DOHH2 (cell line): ENCODE measurements around the gene FLNB.

ENCODE experiments used
- H3F3A ChIP-seq: fragments of 200-600 bp; sonication (generic), shearing (Covaris generic); 2 replicates; pipeline ENCODE4 v1.6.0; 2016; ENCODE audit warnings: antibody characterized with exemption, mild to moderate bottlenecking; ENCODE audit not compliant: control insufficient read depth, insufficient read depth
- H3K27ac ChIP-seq: fragments of 200-600 bp; sonication (generic); 2 replicates; pipeline ENCODE4 v1.5.1; 2014; ENCODE audit warnings: low read depth, mild to moderate bottlenecking, low read length, moderate library complexity
- H3K27me3 ChIP-seq: fragments of 200-600 bp; sonication (generic); 2 replicates; pipeline ENCODE4 v1.6.1; 2014; ENCODE audit warnings: mild to moderate bottlenecking, low read length, mixed read lengths; ENCODE audit not compliant: control insufficient read depth
- H3K36me3 ChIP-seq: fragments of 200-600 bp; sonication (generic); 2 replicates; pipeline ENCODE4 v1.6.1; 2014; ENCODE audit warnings: mild to moderate bottlenecking, low read length, moderate library complexity, mixed read lengths; ENCODE audit not compliant: control insufficient read depth
- H3K4me1 ChIP-seq: fragments of 200-600 bp; sonication (generic); 2 replicates; pipeline ENCODE4 v1.6.1; 2014; ENCODE audit warnings: mild to moderate bottlenecking, low read length, mixed read lengths; ENCODE audit not compliant: control insufficient read depth
- H3K4me2 ChIP-seq: fragments of 200-600 bp; sonication (generic); 2 replicates; pipeline ENCODE4 v1.6.0; 2014; ENCODE audit warnings: mild to moderate bottlenecking, low read length, moderate library complexity
- H3K4me3 ChIP-seq: fragments of 200-600 bp; sonication (generic); 2 replicates; pipeline ENCODE4 v1.5.1; 2014; ENCODE audit warnings: mild to moderate bottlenecking, low read length, mixed read lengths
- H3K79me2 ChIP-seq: fragments of 200-600 bp; sonication (generic); 2 replicates; pipeline ENCODE4 v1.6.1; 2014; ENCODE audit warnings: mild to moderate bottlenecking, low read length, mixed read lengths; ENCODE audit not compliant: control insufficient read depth
- H3K9me2 ChIP-seq: fragments of 200-600 bp; sonication (generic); replicated peaks from 2 replicates; pipeline ENCODE4 v1.6.1; 2014; ENCODE audit warnings: mild to moderate bottlenecking, low read length, mixed read lengths; ENCODE audit not compliant: control insufficient read depth
- H3K9me3 ChIP-seq: fragments of 200-600 bp; sonication (generic); 2 replicates; pipeline ENCODE4 v1.6.1; 2014; ENCODE audit warnings: antibody characterized with exemption, low read length, mixed read lengths; ENCODE audit not compliant: control insufficient read depth, insufficient read depth
- H4K20me1 ChIP-seq: fragments of 200-600 bp; sonication (generic); 2 replicates; pipeline ENCODE4 v1.6.0; 2014; ENCODE audit warnings: low read depth, mild to moderate bottlenecking, antibody characterized with exemption, low read length, moderate library complexity; ENCODE audit not compliant: control insufficient read depth, insufficient read depth
- CTCF ChIP-seq: fragments of 200-600 bp; sonication (generic); IDR thresholded peaks from one replicate; pipeline ENCODE4 v1.5.1; 2014; ENCODE audit warnings: antibody characterized with exemption, mild to moderate bottlenecking, low read depth, low read length; ENCODE audit not compliant: poor library complexity, severe bottlenecking
- EZH2phosphoT487 ChIP-seq: fragments of 200-600 bp; sonication (generic); IDR thresholded peaks from 2 replicates; pipeline ENCODE4 v1.6.1; 2017; ENCODE audit warnings: borderline replicate concordance, mild to moderate bottlenecking, antibody characterized with exemption, low read length, moderate library complexity, mixed read lengths

Gene FLNB

DNA sequence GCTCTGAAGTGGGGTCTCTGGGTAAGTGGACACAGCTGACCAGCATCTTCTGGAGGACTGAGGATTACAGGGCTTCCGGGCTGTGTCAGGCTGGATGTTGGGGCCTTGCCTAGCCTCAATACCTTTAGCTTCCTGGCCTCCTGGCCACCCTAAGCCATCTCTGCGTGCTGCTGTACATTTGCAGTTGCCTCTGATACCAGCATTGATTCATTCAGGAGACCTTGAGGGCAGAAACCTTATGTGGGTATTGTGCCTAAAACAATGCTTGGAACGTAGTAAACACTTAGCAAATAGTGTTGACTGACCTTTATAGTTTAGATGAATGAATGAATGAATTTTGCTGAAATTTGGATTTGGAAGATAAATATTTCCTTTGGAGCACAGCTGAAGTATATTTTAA lies 97.0 kb downstream of the FLNB start:
- no peak for TF ChIP-seq CTCF
- TF ChIP-seq EZH2phosphoT487 = no peak
- H3K27me3 ChIP-seq = no peaks in the 10 kb centered on the region
- no peak overlapping the region for H3K4me2 ChIP-seq
- H3K9me3 ChIP-seq = no peaks in the 10 kb centered on the region
- H3K79me2 ChIP-seq = no peaks in the 10 kb centered on the region
- H3K9me2 ChIP-seq = no peaks in the 10 kb centered on the region
- H3K4me1 ChIP-seq = no peaks in the 10 kb centered on the region
- peaks cover 10% of the 10 kb centered on the region; the same call in 1 of the 2 replicates for H3K36me3 ChIP-seq
- H3F3A ChIP-seq = no peaks in the 10 kb centered on the region
- H3K27ac ChIP-seq = no peak overlapping the region
- H3K4me3 ChIP-seq = no peak overlapping the region
- no peaks in the 10 kb centered on the region for H4K20me1 ChIP-seq

DNA sequence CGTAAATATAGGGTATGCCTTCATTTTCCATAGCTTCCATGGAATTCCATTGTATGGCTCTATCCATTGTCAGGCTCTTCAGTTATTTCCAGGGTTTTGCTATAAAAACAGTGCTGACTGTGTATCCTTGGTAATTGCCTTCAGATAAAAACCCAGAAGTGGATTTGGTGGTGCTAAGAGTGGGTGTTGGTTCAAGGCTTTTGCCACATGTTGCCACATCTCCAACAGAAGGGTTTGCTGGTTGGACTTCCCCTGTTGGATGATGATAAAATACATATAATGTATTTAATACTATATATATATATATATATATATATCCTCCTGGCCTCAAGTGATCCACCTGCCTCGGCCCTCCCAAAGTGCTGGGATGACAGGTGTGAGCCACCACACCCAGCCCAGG lies 97.8 kb downstream of the FLNB start:
- Histone ChIP-seq H3F3A (no peaks in the 10 kb centered on the region), H3K27me3 (no peaks in the 10 kb centered on the region), H3K4me1 (no peaks in the 10 kb centered on the region), H3K9me3 (no peaks in the 10 kb centered on the region), H3K36me3 (peaks cover 10% of the 10 kb centered on the region; the same call in 1 of the 2 replicates), H3K27ac (no peak overlapping the region), H3K4me2 (no peak overlapping the region), H3K9me2 (no peaks in the 10 kb centered on the region), H3K4me3 (no peak overlapping the region), H3K79me2 (no peaks in the 10 kb centered on the region), H4K20me1 (no peaks in the 10 kb centered on the region)
- TF ChIP-seq CTCF (no peak), EZH2phosphoT487 (no peak)

DNA sequence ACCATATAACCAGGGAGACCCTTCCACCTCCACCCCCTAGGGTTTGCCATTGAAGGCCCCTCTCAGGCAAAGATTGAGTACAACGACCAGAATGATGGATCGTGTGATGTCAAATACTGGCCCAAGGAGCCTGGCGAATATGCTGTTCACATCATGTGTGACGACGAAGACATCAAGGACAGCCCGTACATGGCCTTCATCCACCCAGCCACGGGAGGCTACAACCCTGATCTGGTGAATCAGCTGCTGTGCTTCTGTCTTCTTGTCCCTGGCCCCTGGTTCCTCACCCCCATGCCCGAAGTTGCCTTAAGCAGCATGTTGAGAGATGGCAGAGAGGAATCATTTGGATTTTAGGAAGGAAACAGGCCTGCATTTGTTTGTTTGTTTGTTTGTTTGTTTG lies 98.4 kb downstream of the FLNB start:
- Histone ChIP-seq H3K36me3 (peaks cover 10% of the 10 kb centered on the region; the same call in 1 of the 2 replicates), H3K79me2 (no peaks in the 10 kb centered on the region), H4K20me1 (no peaks in the 10 kb centered on the region), H3K9me3 (no peaks in the 10 kb centered on the region), H3F3A (no peaks in the 10 kb centered on the region), H3K4me2 (no peak overlapping the region), H3K4me1 (no peaks in the 10 kb centered on the region), H3K4me3 (no peak overlapping the region), H3K9me2 (no peaks in the 10 kb centered on the region), H3K27me3 (no peaks in the 10 kb centered on the region), H3K27ac (no peak overlapping the region)
- TF ChIP-seq EZH2phosphoT487 (no peak), CTCF (no peak)
